GM23248 (cell line): ENCODE measurements around the gene FN1. TPM values are rescaled to one million over a fixed set of nuclear protein-coding genes. Genes with fewer than 3 reads are reported as not detected.
A peak's percentile ranks its signal among the peaks of the same experiment; 100 is the strongest.

Source experiments
- DNase-seq: peaks from one replicate; pipeline ENCODE4 v3.0.0-alpha.2; 2015
- H2AFZ ChIP-seq: fragments of 200-600 bp; sonication (generic); 2 replicates; pipeline ENCODE4 v1.6.1; 2016; ENCODE audit warnings: antibody characterized with exemption
- H3F3A ChIP-seq: fragments of 200-600 bp; sonication (generic); 2 replicates; pipeline ENCODE4 v1.6.1; 2016; ENCODE audit warnings: mild to moderate bottlenecking, antibody characterized with exemption, mixed run types; ENCODE audit not compliant: insufficient read depth
- H3K27ac ChIP-seq: fragments of 200-600 bp; sonication (generic); 2 replicates; pipeline ENCODE4 v1.5.1; 2016; ENCODE audit warnings: mild to moderate bottlenecking
- H3K27me3 ChIP-seq: fragments of 200-600 bp; sonication (generic); replicated peaks from 2 replicates; pipeline ENCODE4 v1.6.1; 2016; ENCODE audit warnings: mild to moderate bottlenecking; ENCODE audit not compliant: insufficient read depth
- H3K36me3 ChIP-seq: fragments of 200-600 bp; sonication (generic); 2 replicates; pipeline ENCODE4 v1.6.1; 2016; ENCODE audit warnings: low read depth, mild to moderate bottlenecking
- H3K4me1 ChIP-seq: fragments of 200-600 bp; sonication (generic); 2 replicates; pipeline ENCODE4 v1.6.1; 2016; ENCODE audit warnings: mild to moderate bottlenecking; ENCODE audit not compliant: insufficient read depth
- H3K4me2 ChIP-seq: fragments of 200-600 bp; sonication (generic); one replicate; pipeline ENCODE4 v1.6.1; 2016; ENCODE audit warnings: mild to moderate bottlenecking; ENCODE audit not compliant: unreplicated experiment
- H3K4me3 ChIP-seq: fragments of 200-600 bp; sonication (generic); 2 replicates; pipeline ENCODE4 v1.5.1; 2016; ENCODE audit warnings: mild to moderate bottlenecking
- H3K79me2 ChIP-seq: fragments of 200-600 bp; sonication (generic); 2 replicates; pipeline ENCODE4 v1.6.1; 2016; ENCODE audit warnings: mild to moderate bottlenecking; ENCODE audit not compliant: insufficient read depth
- H3K9ac ChIP-seq: fragments of 200-600 bp; sonication (generic); 2 replicates; pipeline ENCODE4 v1.6.1; 2016; ENCODE audit warnings: mild to moderate bottlenecking
- H3K9me2 ChIP-seq: fragments of 200-600 bp; sonication (generic); 2 replicates; pipeline ENCODE4 v1.6.1; 2016; ENCODE audit warnings: mixed run types, mild to moderate bottlenecking, moderate library complexity; ENCODE audit not compliant: insufficient read depth
- H3K9me3 ChIP-seq: fragments of 200-600 bp; sonication (generic); one replicate; pipeline ENCODE4 v1.6.1; 2017; ENCODE audit warnings: low read depth
- H4K20me1 ChIP-seq: fragments of 200-600 bp; sonication (generic); 2 replicates; pipeline ENCODE4 v1.6.0; 2016; ENCODE audit not compliant: insufficient read depth
- EZH2 ChIP-seq: fragments of 200-600 bp; sonication (generic); IDR thresholded peaks from 2 replicates; pipeline ENCODE4 v1.6.1; 2018; ENCODE audit warnings: antibody characterized with exemption, mild to moderate bottlenecking; ENCODE audit not compliant: insufficient read depth, poor library complexity, severe bottlenecking
- EZH2phosphoT487 ChIP-seq: fragments of 200-600 bp; sonication (generic); IDR thresholded peaks from 2 replicates; pipeline ENCODE4 v1.6.1; 2018; ENCODE audit warnings: antibody characterized with exemption, moderate library complexity, mild to moderate bottlenecking, low read depth; ENCODE audit not compliant: insufficient read depth
- WGBS, 2 experiments: methylation state at CpG; one replicate each; pipeline ENCODE4 v1.1.6; 2015 to 2017; ENCODE audit warnings: low lambda C conversion rate in 2 of 2, low coverage in 1 of 2; ENCODE audit errors: missing lambda C conversion rate in 2 of 2; 5-methylcytosine and 5-hydroxymethylcytosine counted together
- in situ Hi-C: fragments of 300-500 bp; cut with MboI; formaldehyde crosslinking; loops from 2 replicates; pipeline ENCODE4 v1.15.0; 2020
- polyA plus RNA-seq: library from polyadenylated mRNA; unstranded; fragments of >200 nt; fragmentation: Nextera tagmentation; extraction: Ambion mirVana; gene quantifications from 2 replicates; pipeline ENCODE4 v1.2.1, GENCODE V29; 2016
- total RNA-seq: library from RNA; depleted of rRNA; stranded (reverse); fragments of >200 nt; shearing (Covaris generic); gene quantifications from 2 replicates; pipeline ENCODE4 v1.2.3, GENCODE V29; 2014

The FN1 gene
- total and polyA plus RNA-seq, 2 experiments from 2014 or later = 20,647 to 33,406 TPM

DNA sequence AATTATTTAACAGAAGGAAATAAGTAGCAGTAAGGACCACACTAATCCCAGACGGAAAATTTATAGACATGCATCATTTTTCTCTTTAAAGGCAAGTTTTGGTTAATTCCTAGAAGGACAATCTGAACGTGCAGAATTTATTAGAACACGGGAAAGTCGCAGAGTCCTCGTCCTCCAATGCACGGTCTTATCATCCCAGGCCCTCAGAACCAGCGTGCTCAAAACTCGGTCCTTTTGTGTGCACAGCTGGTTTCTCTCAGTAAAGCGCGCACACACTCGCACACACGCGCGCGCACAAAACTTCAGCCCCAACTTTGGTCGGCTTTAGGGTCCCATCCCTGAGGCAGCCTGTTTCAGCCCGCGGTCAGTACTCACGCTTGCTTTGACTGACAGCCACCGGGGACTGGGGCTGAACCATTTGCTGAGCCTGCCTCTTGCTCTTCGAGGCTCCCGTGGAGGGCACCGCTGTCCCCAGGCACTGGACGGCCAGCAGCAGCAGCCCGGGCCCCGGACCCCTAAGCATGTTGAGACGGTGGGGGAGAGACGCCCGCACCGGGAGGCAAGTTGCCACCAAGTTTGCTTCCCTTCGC lies 493 bp downstream of the FN1 start:
- in situ Hi-C loops = no loop called here
- Histone ChIP-seq H3K4me3 (peak overlapping the region; percentile 99), H3K4me1 (peaks cover 34% of the 10 kb centered on the region), H2AFZ (no peak overlapping the region), H3K36me3 (peaks cover 53% of the 10 kb centered on the region), H3K4me2 (peak overlapping the region; percentile 96), H3K9me2 (no peaks in the 10 kb centered on the region), H3K9ac (peak overlapping the region; percentile 99), H4K20me1 (0 out of 2 replicates have a peak, but pooled peaks cover 19% of the 10 kb centered on the region), H3F3A (peaks cover 90% of the 10 kb centered on the region), H3K27me3 (no peaks in the 10 kb centered on the region), H3K79me2 (peaks cover 91% of the 10 kb centered on the region), H3K9me3 (no peaks in the 10 kb centered on the region), H3K27ac (peak overlapping the region; percentile 97)
- DNase-seq = peak; percentile 70
- TF ChIP-seq EZH2 = no peak
- no peak; the same call in 1 of the 2 replicates for TF ChIP-seq EZH2phosphoT487
- 0 to 1% methylated on average over 31 of the region's 31 CpGs for WGBS, 2 experiments

DNA sequence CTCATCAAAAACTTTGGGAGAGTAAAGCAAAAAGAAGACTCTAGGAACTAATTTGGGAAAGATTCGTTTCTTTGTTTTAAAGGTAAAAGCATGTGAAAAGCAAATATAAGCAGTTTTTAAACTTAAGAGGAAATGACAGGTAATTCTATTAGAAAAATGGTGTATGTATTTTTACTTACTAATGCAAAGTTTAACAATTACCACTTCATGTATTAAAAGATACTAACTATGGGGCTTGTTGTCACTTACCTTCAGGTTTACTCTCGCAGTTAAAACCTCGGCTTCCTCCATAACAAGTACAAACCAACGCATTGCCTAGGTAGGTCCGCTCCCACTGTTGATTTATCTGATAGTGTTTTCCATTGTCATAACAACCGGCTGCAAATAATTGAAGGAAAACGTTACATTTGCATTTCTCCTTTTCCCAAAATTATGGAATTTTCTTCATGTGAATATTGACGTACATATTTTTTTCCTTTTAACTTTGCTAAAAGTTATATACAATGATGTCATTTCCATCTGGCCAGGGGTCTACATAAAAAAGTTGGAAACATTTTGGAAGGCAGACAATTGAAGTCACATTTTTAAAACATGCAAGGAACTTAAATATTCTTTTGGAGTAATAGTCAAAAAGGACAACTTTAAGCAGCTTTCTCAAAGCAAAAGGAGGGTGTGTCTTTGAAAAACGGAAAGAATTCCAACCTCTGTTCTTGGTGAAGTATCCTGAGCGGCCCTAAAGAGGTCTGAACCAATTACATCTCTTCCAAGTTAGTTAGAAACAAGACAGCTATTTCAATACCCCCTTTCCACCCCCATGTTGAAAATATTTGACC lies 1.2 kb downstream of the FN1 start:
- in situ Hi-C loops = no loop called here
- TF ChIP-seq EZH2 = no peak
- 0 out of 2 replicates have a peak, but pooled peaks have one; percentile 14 for TF ChIP-seq EZH2phosphoT487
- Histone ChIP-seq H3K4me3 (peak overlapping the region; percentile 99), H3K9me2 (no peaks in the 10 kb centered on the region), H4K20me1 (peaks cover 24% of the 10 kb centered on the region; the same call in 1 of the 2 replicates), H3K4me2 (peak overlapping the region; percentile 96), H3K9ac (peak overlapping the region; percentile 99), H3K4me1 (peaks cover 34% of the 10 kb centered on the region), H3K27me3 (no peaks in the 10 kb centered on the region), H3K9me3 (no peaks in the 10 kb centered on the region), H3F3A (peaks cover 92% of the 10 kb centered on the region), H3K36me3 (peaks cover 60% of the 10 kb centered on the region), H3K79me2 (peaks cover 91% of the 10 kb centered on the region), H2AFZ (no peak overlapping the region), H3K27ac (peak overlapping the region; percentile 97)
- DNase-seq = peak; percentile 58
- 0 to 2% methylated on average over 10 of the region's 10 CpGs for WGBS, 2 experiments

DNA sequence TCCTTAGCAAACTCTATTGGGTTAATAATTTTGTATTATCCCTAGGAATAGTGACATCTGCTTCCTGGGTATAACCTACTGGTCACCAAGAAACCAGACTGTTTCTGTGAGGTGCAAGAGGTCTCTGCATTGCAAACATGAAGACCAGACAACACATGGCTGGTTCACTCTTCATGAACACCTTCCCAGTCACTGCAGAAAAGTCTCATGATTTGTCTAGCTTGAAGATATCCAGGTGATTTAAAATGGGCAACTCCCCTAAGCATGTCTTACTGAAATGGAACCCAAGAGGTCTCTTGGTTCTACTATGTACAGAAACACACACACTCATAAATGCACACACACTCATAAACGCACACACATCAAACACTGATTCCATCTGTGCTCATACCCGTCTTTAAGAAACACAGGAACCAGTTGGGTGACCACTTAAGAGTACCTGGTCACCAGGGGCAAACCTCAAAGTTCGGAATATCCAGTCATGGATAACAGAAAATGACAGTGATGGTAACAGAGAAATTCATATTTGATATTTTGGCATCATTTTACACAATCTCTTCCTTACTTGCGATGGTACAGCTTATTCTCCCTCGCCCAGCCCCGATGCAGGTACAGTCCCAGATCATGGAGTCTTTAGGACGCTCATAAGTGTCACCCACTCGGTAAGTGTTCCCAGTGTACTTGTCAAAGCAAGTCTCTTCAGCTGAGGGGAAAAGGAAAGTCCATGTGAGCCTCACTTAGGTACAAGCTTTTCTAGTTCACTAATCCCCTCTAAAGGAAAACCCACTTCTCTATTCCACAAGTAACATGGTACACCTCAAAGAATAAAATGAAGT lies 2.9 kb downstream of the FN1 start:
- Histone ChIP-seq H3K9me3 (no peaks in the 10 kb centered on the region), H3K36me3 (peaks cover 77% of the 10 kb centered on the region), H4K20me1 (peaks cover 36% of the 10 kb centered on the region), H3K9ac (peak overlapping the region; percentile 99), H3K27me3 (no peaks in the 10 kb centered on the region), H3F3A (peaks cover 92% of the 10 kb centered on the region), H3K4me3 (peak overlapping the region; percentile 99), H3K4me1 (peaks cover 27% of the 10 kb centered on the region), H3K79me2 (peaks cover 94% of the 10 kb centered on the region), H3K27ac (peak overlapping the region; percentile 97), H2AFZ (no peak overlapping the region), H3K9me2 (no peaks in the 10 kb centered on the region), H3K4me2 (peak overlapping the region; percentile 96)
- DNase-seq = peak; percentile 35
- in situ Hi-C loops = no loop called here
- TF ChIP-seq EZH2 (no peak), EZH2phosphoT487 (no peak)
- WGBS, 2 experiments = 72 to 78% methylated on average over 8 of the region's 8 CpGs
